Measurements from ENCODE around the gene SH3RF1. TPM values are rescaled to one million over a fixed set of nuclear protein-coding genes. Genes with fewer than 3 reads are reported as not detected.

SH3RF1 gene
- polyA plus RNA-seq (2013), result 13.7 and 14.0 TPM in 2 replicates

DNA sequence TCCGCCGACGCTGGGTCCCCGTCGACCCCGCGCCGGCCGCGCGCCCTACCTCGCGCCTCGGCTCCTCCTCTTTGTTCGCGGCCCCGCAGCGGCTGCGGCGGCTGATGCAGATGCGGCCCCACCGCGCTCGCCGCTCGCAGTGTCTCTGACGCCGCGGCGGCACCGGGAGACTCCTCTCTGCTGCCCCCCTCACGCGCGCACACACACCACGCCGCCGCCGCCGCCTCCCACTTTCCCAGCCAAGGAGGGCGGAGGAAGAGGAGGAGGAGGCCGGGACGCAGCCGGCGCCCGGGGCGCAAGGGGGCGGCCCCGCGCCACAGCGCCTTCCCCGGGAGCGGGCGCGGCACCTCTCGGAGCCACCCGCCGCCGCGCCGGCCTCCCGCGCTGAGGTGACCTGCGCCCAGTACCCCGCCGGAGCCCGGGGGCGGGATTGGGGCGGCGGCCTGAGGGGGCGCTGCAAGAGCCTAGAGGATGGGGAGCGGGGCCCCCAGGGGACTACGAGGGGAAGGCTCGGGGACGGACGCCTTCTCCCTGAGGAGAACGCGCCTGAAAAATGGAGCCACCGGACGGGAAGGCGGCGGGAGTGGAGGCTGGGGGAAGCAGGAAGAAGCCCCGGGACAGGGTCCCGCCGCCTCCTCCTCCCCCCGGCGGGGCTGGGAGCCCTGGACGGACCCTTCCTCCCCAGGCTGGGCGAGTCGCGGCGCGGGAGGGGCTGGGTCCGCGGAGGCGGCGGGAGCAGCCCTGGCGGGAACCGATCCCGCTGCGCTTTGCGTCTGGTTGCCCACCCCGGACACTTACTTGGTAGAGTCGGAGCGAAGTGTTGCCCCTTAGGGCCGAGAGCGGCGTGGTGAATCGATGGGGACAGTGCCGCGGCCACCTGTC lies at the start of gene SH3RF1:
Gene SH3RF1, minus strand, starts transcription at position 147 of the 882 bp plus-strand sequence. CDS start 1,744 bp downstream, outside the sequence.
- peak within 1 kb of the TSS; percentile 49 for H2AK5ac ChIP-seq (ENCODE audit: low read length)
- H3K4me3 ChIP-seq (ENCODE audit: low read depth, low read length), result peak within 1 kb of the TSS; percentile 82
- H3K27ac ChIP-seq (ENCODE audit: low read depth, low read length), result peak within 1 kb of the TSS; percentile 94
- no CpG with 5 or more reads among the region's 110 CpGs for WGBS (ENCODE audit: extremely low coverage, insufficient coverage, insufficient read length)
- peak within 1 kb of the TSS; percentile 93 for H4K91ac ChIP-seq (ENCODE audit: low read depth, low read length)
- H3K4me1 ChIP-seq (ENCODE audit: control insufficient read depth in 1 of 2, insufficient read depth in 2 of 2, low read length in 2 of 2), result peaks cover 9 to 19% of the 10 kb centered on the region in 2 experiments
- peak within 1 kb of the TSS; percentile 93 for H3K9ac ChIP-seq (ENCODE audit: low read length)
- peak within 1 kb of the TSS; percentile 98 for H2BK5ac ChIP-seq (ENCODE audit: low read depth, low read length, poor library complexity)
- H3K79me1 ChIP-seq (ENCODE audit: low read length), result peaks cover 20% of the 10 kb centered on the region
- peaks cover 18% of the 10 kb centered on the region for H3K79me2 ChIP-seq (ENCODE audit: control insufficient read depth, insufficient read depth, low read length, poor library complexity)
- H3K4ac ChIP-seq (ENCODE audit: low read depth, low read length), result peak within 1 kb of the TSS; percentile 77
- no peak within 1 kb of the TSS for H3K23ac ChIP-seq (ENCODE audit: low read length)
- H2BK12ac ChIP-seq (ENCODE audit: low read length), result peak within 1 kb of the TSS; percentile 79
- H3K9me3 ChIP-seq (ENCODE audit: insufficient read depth, low read depth, low read length), result no peaks in the 10 kb centered on the region
- no peaks in the 10 kb centered on the region for H3K27me3 ChIP-seq (ENCODE audit: insufficient read depth, low read length)
- peak within 1 kb of the TSS; percentile 85 for H4K12ac ChIP-seq (ENCODE audit: low read depth, low read length)
- H3K4me2 ChIP-seq (ENCODE audit: low read length), result peak within 1 kb of the TSS; percentile 82
- peaks cover 2% of the 10 kb centered on the region in 2 experiments for H3K36me3 ChIP-seq (ENCODE audit: control insufficient read depth in 1 of 2, insufficient read depth in 2 of 2, low read length in 2 of 2)
- H2AFZ ChIP-seq (ENCODE audit: insufficient read depth, low read length, poor library complexity), result peak within 1 kb of the TSS; percentile 97
- peak within 1 kb of the TSS; percentile 94 for H4K8ac ChIP-seq (ENCODE audit: low read depth, low read length)
- H3K14ac ChIP-seq (ENCODE audit: low read length), result peak within 1 kb of the TSS; percentile 97
- DNase-seq, result peak; percentile 78 to 90
- H3K18ac ChIP-seq (ENCODE audit: low read length), result peak within 1 kb of the TSS; percentile 98
- peak within 1 kb of the TSS; percentile 94 for H2BK120ac ChIP-seq (ENCODE audit: insufficient read depth, low read length, poor library complexity)

DNA sequence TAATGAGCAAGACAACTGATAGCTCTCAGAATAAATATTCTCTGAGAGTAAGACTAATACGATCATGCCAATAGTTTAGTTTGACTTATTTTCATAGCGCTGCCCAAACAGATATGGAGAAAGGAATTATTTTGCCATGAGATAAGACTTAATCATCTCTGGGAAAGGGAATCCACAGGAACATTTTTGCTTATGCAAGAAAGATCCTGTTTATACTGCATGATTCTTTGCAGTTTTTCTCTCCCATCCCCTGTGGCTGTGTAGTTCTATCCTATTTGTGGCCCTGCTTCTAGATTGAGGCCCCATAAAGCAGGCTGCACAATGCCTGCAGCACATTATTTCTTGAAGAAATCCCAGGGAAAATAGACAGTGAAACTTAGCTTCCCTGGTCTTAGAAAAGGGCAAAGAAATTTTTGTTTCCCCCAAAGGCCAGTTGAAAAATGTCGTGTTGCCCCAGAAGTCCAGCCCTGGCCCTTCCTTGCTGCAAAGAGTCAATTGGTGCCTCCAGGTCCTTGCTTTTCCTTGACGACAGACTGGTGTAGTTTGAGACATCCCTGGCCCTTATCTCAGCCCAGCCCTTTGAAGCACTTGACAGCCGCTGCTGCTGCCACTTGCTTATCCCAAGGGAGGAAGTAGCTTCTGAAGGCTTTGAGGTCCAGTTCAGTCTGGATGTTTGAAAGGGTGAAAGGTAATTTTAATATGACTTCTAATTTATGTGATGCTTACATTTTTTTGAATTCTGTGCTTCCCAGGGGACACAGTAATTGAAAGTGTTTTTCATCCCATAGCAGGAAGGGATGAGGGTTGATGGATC lies 45.0 kb upstream of the SH3RF1 start:
- H3K79me2 ChIP-seq (ENCODE audit: control insufficient read depth, insufficient read depth, low read length, poor library complexity), result no peaks in the 10 kb centered on the region
- no peak overlapping the region for H2AFZ ChIP-seq (ENCODE audit: insufficient read depth, low read length, poor library complexity)
- H4K8ac ChIP-seq (ENCODE audit: low read depth, low read length), result no peak overlapping the region
- no peak overlapping the region for H2BK120ac ChIP-seq (ENCODE audit: insufficient read depth, low read length, poor library complexity)
- no peak overlapping the region for H3K9ac ChIP-seq (ENCODE audit: low read length)
- no peak overlapping the region for H3K23ac ChIP-seq (ENCODE audit: low read length)
- H2BK5ac ChIP-seq (ENCODE audit: low read depth, low read length, poor library complexity), result no peak overlapping the region
- H3K4ac ChIP-seq (ENCODE audit: low read depth, low read length), result no peak overlapping the region
- no peak for DNase-seq
- no peaks in the 10 kb centered on the region for H3K27me3 ChIP-seq (ENCODE audit: insufficient read depth, low read length)
- no peak overlapping the region for H3K14ac ChIP-seq (ENCODE audit: low read length)
- H2BK12ac ChIP-seq (ENCODE audit: low read length), result no peak overlapping the region
- peaks cover 6 to 7% of the 10 kb centered on the region in 2 experiments for H3K4me1 ChIP-seq (ENCODE audit: control insufficient read depth in 1 of 2, insufficient read depth in 2 of 2, low read length in 2 of 2)
- H3K36me3 ChIP-seq (ENCODE audit: control insufficient read depth in 1 of 2, insufficient read depth in 2 of 2, low read length in 2 of 2), result no peaks in the 10 kb centered on the region
- no peak overlapping the region for H2AK5ac ChIP-seq (ENCODE audit: low read length)
- H3K79me1 ChIP-seq (ENCODE audit: low read length), result peaks cover 2% of the 10 kb centered on the region
- no peak overlapping the region for H4K12ac ChIP-seq (ENCODE audit: low read depth, low read length)
- H3K9me3 ChIP-seq (ENCODE audit: insufficient read depth, low read depth, low read length), result no peaks in the 10 kb centered on the region
- H3K4me2 ChIP-seq (ENCODE audit: low read length), result no peak overlapping the region
- no peak overlapping the region for H3K4me3 ChIP-seq (ENCODE audit: low read depth, low read length)
- H3K27ac ChIP-seq (ENCODE audit: low read depth, low read length), result no peak overlapping the region
- H3K18ac ChIP-seq (ENCODE audit: low read length), result no peak overlapping the region
- no peak overlapping the region for H4K91ac ChIP-seq (ENCODE audit: low read depth, low read length)
- WGBS (ENCODE audit: extremely low coverage, insufficient coverage, insufficient read length), result no CpG with 5 or more reads among the region's 5 CpGs

DNA sequence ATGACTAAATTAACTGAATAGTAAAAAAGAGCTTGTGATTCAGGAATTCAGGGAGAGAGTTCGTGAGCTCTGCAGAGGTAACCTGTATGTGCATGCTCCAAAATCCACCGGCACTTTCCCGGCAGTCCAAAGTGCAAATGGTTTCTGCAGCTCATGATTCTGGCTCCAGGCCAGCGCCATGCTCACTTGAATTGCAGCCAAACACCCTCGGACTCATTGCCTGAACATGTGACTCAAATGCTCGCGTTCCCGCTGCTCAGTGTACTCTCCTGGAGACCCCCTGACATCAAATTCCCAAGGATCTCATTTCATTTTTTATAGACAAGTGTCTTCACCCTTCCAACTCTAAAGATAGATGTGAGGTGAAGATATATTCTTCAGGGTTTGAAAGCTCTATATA lies 44.1 kb upstream of the SH3RF1 start:
- Histone ChIP-seq H3K79me1 (ENCODE audit: low read length) (peaks cover 2% of the 10 kb centered on the region), H3K14ac (ENCODE audit: low read length) (no peak overlapping the region), H3K18ac (ENCODE audit: low read length) (no peak overlapping the region), H2BK12ac (ENCODE audit: low read length) (peak overlapping the region; percentile 30), H2AK5ac (ENCODE audit: low read length) (no peak overlapping the region), H4K91ac (ENCODE audit: low read depth, low read length) (no peak overlapping the region), H4K8ac (ENCODE audit: low read depth, low read length) (no peak overlapping the region), H4K12ac (ENCODE audit: low read depth, low read length) (no peak overlapping the region), H3K9ac (ENCODE audit: low read length) (no peak overlapping the region), H3K4me2 (ENCODE audit: low read length) (no peak overlapping the region), H2BK120ac (ENCODE audit: insufficient read depth, low read length, poor library complexity) (no peak overlapping the region), H2BK5ac (ENCODE audit: low read depth, low read length, poor library complexity) (no peak overlapping the region), H3K4me1 (ENCODE audit: control insufficient read depth in 1 of 2, insufficient read depth in 2 of 2, low read length in 2 of 2) (peaks cover 6 to 7% of the 10 kb centered on the region in 2 experiments), H3K27me3 (ENCODE audit: insufficient read depth, low read length) (no peaks in the 10 kb centered on the region), H3K4ac (ENCODE audit: low read depth, low read length) (no peak overlapping the region), H3K79me2 (ENCODE audit: control insufficient read depth, insufficient read depth, low read length, poor library complexity) (no peaks in the 10 kb centered on the region), H3K23ac (ENCODE audit: low read length) (no peak overlapping the region), H3K4me3 (ENCODE audit: low read depth, low read length) (no peak overlapping the region), H3K36me3 (ENCODE audit: control insufficient read depth in 1 of 2, insufficient read depth in 2 of 2, low read length in 2 of 2) (no peaks in the 10 kb centered on the region), H3K27ac (ENCODE audit: low read depth, low read length) (no peak overlapping the region), H3K9me3 (ENCODE audit: insufficient read depth, low read depth, low read length) (no peaks in the 10 kb centered on the region), H2AFZ (ENCODE audit: insufficient read depth, low read length, poor library complexity) (no peak overlapping the region)
- no CpG with 5 or more reads among the region's 8 CpGs for WGBS (ENCODE audit: extremely low coverage, insufficient coverage, insufficient read length)
- DNase-seq, result no peak

DNA sequence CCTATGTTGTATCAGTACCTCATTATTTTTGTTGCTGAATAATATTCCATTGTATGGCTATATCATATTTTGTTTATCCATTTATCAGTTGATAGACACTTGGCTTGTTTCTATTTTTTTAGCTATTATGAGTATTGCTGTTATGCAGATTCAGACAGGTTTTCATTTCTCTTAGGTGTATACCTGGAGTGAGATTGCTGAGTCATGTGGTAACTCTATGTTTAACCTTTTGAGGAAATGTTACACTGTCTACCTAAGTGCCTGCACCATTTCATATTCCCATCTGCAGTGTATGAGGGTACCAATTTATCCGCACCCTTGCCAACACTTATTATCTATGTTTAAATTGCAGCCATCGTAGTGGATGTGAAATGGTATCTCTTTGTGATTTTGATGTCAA lies 43.0 kb upstream of the SH3RF1 start:
- H4K91ac ChIP-seq (ENCODE audit: low read depth, low read length), result no peak overlapping the region
- no peak overlapping the region for H2AFZ ChIP-seq (ENCODE audit: insufficient read depth, low read length, poor library complexity)
- H3K27ac ChIP-seq (ENCODE audit: low read depth, low read length), result no peak overlapping the region
- no peak overlapping the region for H3K14ac ChIP-seq (ENCODE audit: low read length)
- no peak overlapping the region for H2BK12ac ChIP-seq (ENCODE audit: low read length)
- no peak overlapping the region for H4K12ac ChIP-seq (ENCODE audit: low read depth, low read length)
- no peak overlapping the region for H3K4me2 ChIP-seq (ENCODE audit: low read length)
- no peak for DNase-seq
- peaks cover 6 to 7% of the 10 kb centered on the region in 2 experiments for H3K4me1 ChIP-seq (ENCODE audit: control insufficient read depth in 1 of 2, insufficient read depth in 2 of 2, low read length in 2 of 2)
- H4K8ac ChIP-seq (ENCODE audit: low read depth, low read length), result no peak overlapping the region
- no peak overlapping the region for H2BK120ac ChIP-seq (ENCODE audit: insufficient read depth, low read length, poor library complexity)
- H3K36me3 ChIP-seq (ENCODE audit: control insufficient read depth in 1 of 2, insufficient read depth in 2 of 2, low read length in 2 of 2), result no peaks in the 10 kb centered on the region
- WGBS (ENCODE audit: extremely low coverage, insufficient coverage, insufficient read length), result no CpG with 5 or more reads among the region's 2 CpGs
- no peaks in the 10 kb centered on the region for H3K27me3 ChIP-seq (ENCODE audit: insufficient read depth, low read length)
- H3K79me2 ChIP-seq (ENCODE audit: control insufficient read depth, insufficient read depth, low read length, poor library complexity), result no peaks in the 10 kb centered on the region
- peaks cover 2% of the 10 kb centered on the region for H3K9me3 ChIP-seq (ENCODE audit: insufficient read depth, low read depth, low read length)
- no peak overlapping the region for H2AK5ac ChIP-seq (ENCODE audit: low read length)
- no peak overlapping the region for H3K9ac ChIP-seq (ENCODE audit: low read length)
- H2BK5ac ChIP-seq (ENCODE audit: low read depth, low read length, poor library complexity), result no peak overlapping the region
- no peak overlapping the region for H3K4ac ChIP-seq (ENCODE audit: low read depth, low read length)
- H3K79me1 ChIP-seq (ENCODE audit: low read length), result peaks cover 2% of the 10 kb centered on the region
- no peak overlapping the region for H3K4me3 ChIP-seq (ENCODE audit: low read depth, low read length)
- H3K18ac ChIP-seq (ENCODE audit: low read length), result no peak overlapping the region
- H3K23ac ChIP-seq (ENCODE audit: low read length), result no peak overlapping the region

Measured in trophoblast cell (in vitro differentiated cells and primary cell).